GM23338 (cell line): ENCODE measurements around the gene CUX1. TPM values are rescaled to one million over a fixed set of nuclear protein-coding genes. Genes with fewer than 3 reads are reported as not detected.

Experiments used
- ATAC-seq: fragments of 200-7000 bp; cut with Tn5 transposase; 3 replicates; pipeline ENCODE4 v1.9.1; 2020
- DNase-seq: peaks from one replicate; pipeline ENCODE4 v3.0.0-alpha.2; 2015; ENCODE audit warnings: low spot score
- H2AFZ ChIP-seq: fragments of 200-600 bp; sonication (generic); 2 replicates; pipeline ENCODE4 v1.8.0; 2016; ENCODE audit warnings: antibody characterized with exemption, mild to moderate bottlenecking, moderate library complexity
- H3F3A ChIP-seq: fragments of 200-600 bp; sonication (generic); replicated peaks from 2 replicates; pipeline ENCODE4 v1.8.0; 2017; ENCODE audit warnings: antibody characterized with exemption, mixed run types, low read depth
- H3K27ac ChIP-seq: fragments of 200-600 bp; sonication (generic); 2 replicates; pipeline ENCODE4 v1.6.1; 2016; ENCODE audit warnings: low read depth
- H3K27me3 ChIP-seq: fragments of 200-600 bp; sonication (generic); 2 replicates; pipeline ENCODE4 v1.8.0; 2016; ENCODE audit warnings: mild to moderate bottlenecking, mixed run types, moderate library complexity; ENCODE audit not compliant: insufficient read depth
- H3K36me3 ChIP-seq: fragments of 200-600 bp; sonication (generic); 2 replicates; pipeline ENCODE4 v1.8.0; 2016; ENCODE audit warnings: mild to moderate bottlenecking; ENCODE audit not compliant: insufficient read depth
- H3K4me1 ChIP-seq: fragments of 200-600 bp; sonication (generic); 2 replicates; pipeline ENCODE4 v1.8.0; 2016; ENCODE audit warnings: mild to moderate bottlenecking, moderate library complexity; ENCODE audit not compliant: insufficient read depth
- H3K4me2 ChIP-seq: fragments of 200-600 bp; sonication (generic); 2 replicates; pipeline ENCODE4 v1.7.1; 2017; ENCODE audit warnings: mixed run types
- H3K4me3 ChIP-seq: fragments of 200-600 bp; sonication (generic); 2 replicates; pipeline ENCODE4 v1.6.1; 2016; ENCODE audit warnings: mixed run types
- H3K79me2 ChIP-seq: fragments of 200-600 bp; sonication (generic); replicated peaks from 2 replicates; pipeline ENCODE4 v1.8.0; 2017; ENCODE audit warnings: mild to moderate bottlenecking; ENCODE audit not compliant: insufficient read depth
- H3K9me2 ChIP-seq: fragments of 200-600 bp; sonication (generic); 2 replicates; pipeline ENCODE4 v1.8.0; 2017; ENCODE audit not compliant: insufficient read depth
- H4K20me1 ChIP-seq: fragments of 200-600 bp; sonication (generic); replicated peaks from 2 replicates; pipeline ENCODE4 v1.8.0; 2017; ENCODE audit warnings: mild to moderate bottlenecking; ENCODE audit not compliant: insufficient read depth
- H3K27ac Mint-ChIP-seq: 2 replicates; pipeline ENCODE4 v1.8.0; 2020; ENCODE audit warnings: inconsistent platforms, mild to moderate bottlenecking, moderate library complexity, mixed read lengths
- H3K27me3 Mint-ChIP-seq: 3 replicates; pipeline ENCODE4 v1.8.0; 2022; ENCODE audit warnings: low read depth, mild to moderate bottlenecking, moderate library complexity, mixed read lengths, inconsistent platforms; ENCODE audit not compliant: insufficient read depth, poor library complexity
- H3K36me3 Mint-ChIP-seq: 3 replicates; pipeline ENCODE4 v1.8.0; 2021; ENCODE audit warnings: low read depth, mild to moderate bottlenecking, inconsistent platforms, moderate library complexity, mixed read lengths
- H3K4me1 Mint-ChIP-seq: 3 replicates; pipeline ENCODE4 v1.8.0; 2020; ENCODE audit warnings: mild to moderate bottlenecking, inconsistent platforms, mixed read lengths
- H3K4me3 Mint-ChIP-seq: 3 replicates; pipeline ENCODE4 v1.8.0; 2021; ENCODE audit warnings: moderate library complexity, mild to moderate bottlenecking, inconsistent platforms, mixed read lengths
- H3K9me3 Mint-ChIP-seq: 3 replicates; pipeline ENCODE4 v1.8.0; 2020; ENCODE audit warnings: moderate library complexity, mild to moderate bottlenecking, inconsistent platforms, mixed read lengths
- CREB1 ChIP-seq: fragments of 250-450 bp; sonication (Bioruptor Pico); IDR thresholded peaks from 2 replicates; pipeline ENCODE4 v1.5.0; 2020; ENCODE audit warnings: low read depth, mild to moderate bottlenecking, moderate library complexity
- CTCF ChIP-seq, 2 experiments: fragments of 200-600 bp in 1 of 2; sonication (generic) in 1 of 2; conservative IDR thresholded peaks; 2 replicates each; pipeline versions ENCODE4 v1.5.1 to v1.6.1; 2016 to 2017; ENCODE audit warnings: antibody characterized with exemption in 2 of 2, low read depth in 2 of 2, mild to moderate bottlenecking in 2 of 2, moderate library complexity in 1 of 2
- ETS1 ChIP-seq: IDR thresholded peaks from 2 replicates; pipeline ENCODE4 v1.6.1; 2016; ENCODE audit warnings: antibody characterized with exemption
- EZH2 ChIP-seq: fragments of 200-600 bp; sonication (generic); IDR thresholded peaks from one replicate; pipeline ENCODE4 v1.8.0; 2017; ENCODE audit warnings: antibody characterized with exemption, mild to moderate bottlenecking, low read depth; ENCODE audit not compliant: unreplicated experiment
- JUNB ChIP-seq: IDR thresholded peaks from one replicate; pipeline ENCODE4 v1.6.1; 2016; ENCODE audit warnings: antibody characterized with exemption; ENCODE audit not compliant: unreplicated experiment
- POLR2AphosphoS5 ChIP-seq: IDR thresholded peaks from 2 replicates; pipeline ENCODE4 v1.6.1; 2016; ENCODE audit warnings: antibody characterized with exemption, low read depth
- REST ChIP-seq: IDR thresholded peaks from one replicate; pipeline ENCODE4 v1.6.1; 2018; ENCODE audit warnings: antibody characterized with exemption; ENCODE audit not compliant: unreplicated experiment
- STAT1 ChIP-seq: IDR thresholded peaks from one replicate; pipeline ENCODE4 v1.6.1; 2016; ENCODE audit warnings: antibody characterized with exemption; ENCODE audit not compliant: unreplicated experiment
- ZNF114 ChIP-seq: fragments of 250-450 bp; sonication (Bioruptor Pico); IDR thresholded peaks from 2 replicates; pipeline ENCODE4 v1.5.0; 2020; ENCODE audit warnings: mild to moderate bottlenecking, moderate library complexity
- ZNF331 ChIP-seq: fragments of 250-450 bp; sonication (Bioruptor Pico); IDR thresholded peaks from 2 replicates; pipeline ENCODE4 v1.5.0; 2020; ENCODE audit warnings: low read depth, mild to moderate bottlenecking, moderate library complexity
- ZNF462 ChIP-seq: fragments of 250-450 bp; sonication (Bioruptor Pico); IDR thresholded peaks from 2 replicates; pipeline ENCODE4 v1.5.0; 2020; ENCODE audit warnings: mild to moderate bottlenecking, moderate library complexity
- polyA plus RNA-seq: library from polyadenylated mRNA; unstranded; fragments of >200 nt; fragmentation: Nextera tagmentation; extraction: Ambion mirVana; gene quantifications from 2 replicates; pipeline ENCODE4 v1.2.1, GENCODE V29; 2016
- total RNA-seq: library from RNA; depleted of rRNA; stranded (reverse); fragments of >200 nt; shearing (Covaris generic); gene quantifications from 2 replicates; pipeline ENCODE4 v1.2.3, GENCODE V29; 2014

The CUX1 gene
- total and polyA plus RNA-seq, 2 experiments from 2014 or later = 49.9 to 64.0 TPM

GRCh38 chr7:102061354-102061945 lies 244.0 kb downstream of the CUX1 start:
- Mint-ChIP-seq H3K36me3 (0 out of 3 replicates have a peak, but pooled peaks cover 4% of the 10 kb centered on the region), H3K4me3 (no peak overlapping the region), H3K9me3 (no peaks in the 10 kb centered on the region; the same call in 1 of the 3 replicates), H3K27me3 (peaks cover 14% of the 10 kb centered on the region), H3K27ac (no peak overlapping the region), H3K4me1 (peaks cover 28% of the 10 kb centered on the region)
- ATAC-seq (no peak), DNase-seq (no peak)
- Histone ChIP-seq H3K27ac (no peak overlapping the region), H2AFZ (no peak overlapping the region), H3K9me2 (no peaks in the 10 kb centered on the region), H3K79me2 (peaks cover 34% of the 10 kb centered on the region), H3K4me3 (no peak overlapping the region), H3K36me3 (no peaks in the 10 kb centered on the region), H3K4me2 (no peak overlapping the region), H3K4me1 (peaks cover 7% of the 10 kb centered on the region; the same call in 1 of the 2 replicates), H4K20me1 (peaks cover 5% of the 10 kb centered on the region), H3K27me3 (no peaks in the 10 kb centered on the region), H3F3A (0 out of 2 replicates have a peak, but pooled peaks cover 3% of the 10 kb centered on the region)
- TF ChIP-seq ZNF331 = no peak
- TF ChIP-seq CTCF (conservative IDR thresholded peaks at IDR 0.05; ENCODE audit: low read depth in 2 of 2) = no peak
- TF ChIP-seq JUNB = no peak
- no peak for TF ChIP-seq ETS1
- no peak for TF ChIP-seq EZH2
- no peak for TF ChIP-seq ZNF462 (CRISPR knock-in tag)
- TF ChIP-seq CREB1 = no peak
- no peak for TF ChIP-seq REST
- TF ChIP-seq STAT1 = no peak
- no peak for TF ChIP-seq POLR2AphosphoS5
- no peak for TF ChIP-seq ZNF114 (CRISPR knock-in tag)
